H1 (cell line): ENCODE measurements around the gene KLHDC7B. TPM values are rescaled to one million over a fixed set of nuclear protein-coding genes. Genes with fewer than 3 reads are reported as not detected.

ENCODE experiments used
- CTCF ChIA-PET: fragments of 300-600 bp; sonication (Branson Sonifier 250); formaldehyde crosslinking; loops from one replicate; lab custom pipeline; 2021; ENCODE audit not compliant: partially characterized antibody; lab: Charles Lee
- POLR2A ChIA-PET: fragments of 300-600 bp; sonication (Branson Sonifier 250); formaldehyde crosslinking; loops from one replicate; lab custom pipeline; 2021; ENCODE audit warnings: inconsistent platforms; ENCODE audit not compliant: partially characterized antibody; lab: Charles Lee
- DNase-seq, 2 experiments: peaks; one replicate each; pipeline versions ENCODE4 v3.0.0 to v3.0.0-alpha.2; 2010 to 2022; ENCODE audit warnings: low spot score in 2 of 2, low read depth in 1 of 2, mixed read lengths in 1 of 2
- FAIRE-seq: peaks from 2 replicates; lab custom pipeline; 2011; peaks lifted over from hg19 to GRCh38; lab: Jason Lieb, UNC
- H2AFZ ChIP-seq: 2 replicates; pipeline ENCODE4 v1.8.1; 2012; ENCODE audit warnings: low read length, inconsistent platforms
- H2AK5ac ChIP-seq: 2 replicates; pipeline ENCODE4 v1.6.1; 2013; ENCODE audit warnings: low read depth, low read length
- H2BK120ac ChIP-seq: replicated peaks from 2 replicates; pipeline ENCODE3; 2013; ENCODE audit warnings: low read depth, low read length, inconsistent platforms
- H2BK12ac ChIP-seq: 2 replicates; pipeline ENCODE4 v1.6.1; 2013; ENCODE audit warnings: low read depth, low read length
- H2BK15ac ChIP-seq: 2 replicates; pipeline ENCODE4 v1.6.1; 2013; ENCODE audit warnings: low read length
- H2BK20ac ChIP-seq: 2 replicates; pipeline ENCODE4 v1.6.1; 2013; ENCODE audit warnings: low read length
- H2BK5ac ChIP-seq: 2 replicates; pipeline ENCODE4 v1.6.1; 2013; ENCODE audit warnings: low read depth, low read length
- H3K14ac ChIP-seq: 2 replicates; pipeline ENCODE4 v1.6.1; 2013; ENCODE audit warnings: inconsistent platforms; ENCODE audit not compliant: insufficient read length
- H3K18ac ChIP-seq: 2 replicates; pipeline ENCODE4 v1.6.1; 2013; ENCODE audit warnings: low read length; ENCODE audit errors: extremely low read depth
- H3K23ac ChIP-seq: 2 replicates; pipeline ENCODE4 v1.6.1; 2013; ENCODE audit warnings: inconsistent platforms; ENCODE audit not compliant: insufficient read length
- H3K23me2 ChIP-seq: 2 replicates; pipeline ENCODE4 v1.6.1; 2013; ENCODE audit warnings: low read depth, low read length
- H3K27ac ChIP-seq: 2 replicates; pipeline ENCODE4 v1.6.1; 2011; ENCODE audit warnings: low read depth, low read length, inconsistent platforms
- H3K27me3 ChIP-seq, 4 experiments: replicated peaks in 1 of 4; 1 replicate in 1 of 4; 2 replicates in 3 of 4; pipeline versions ENCODE4 v1.6.1 to v1.8.1; 2011 to 2013; ENCODE audit warnings: low read length in 3 of 4, mild to moderate bottlenecking in 3 of 4, inconsistent platforms in 2 of 4, mixed read lengths in 2 of 4, moderate library complexity in 1 of 4; ENCODE audit not compliant: control insufficient read depth in 3 of 4, insufficient read depth in 3 of 4; ENCODE audit errors: extremely low read depth in 1 of 4
- H3K36me3 ChIP-seq, 4 experiments: 2 replicates each; pipeline versions ENCODE4 v1.6.1 to v1.8.1; 2011 to 2013; ENCODE audit warnings: mild to moderate bottlenecking in 4 of 4, low read length in 3 of 4, moderate library complexity in 2 of 4, control low read depth in 1 of 4, inconsistent platforms in 1 of 4; ENCODE audit not compliant: insufficient read depth in 4 of 4, control insufficient read depth in 2 of 4
- H3K4ac ChIP-seq: replicated peaks from 2 replicates; pipeline ENCODE3; 2013; ENCODE audit warnings: low read length, low read depth, mixed read lengths, inconsistent platforms; ENCODE audit not compliant: insufficient read length
- H3K4me1 ChIP-seq, 4 experiments: replicated peaks in 1 of 4; 1 replicate in 1 of 4; 2 replicates in 3 of 4; pipeline versions ENCODE4 v1.6.1 to v1.8.1; 2011 to 2013; ENCODE audit warnings: low read length in 3 of 4, inconsistent platforms in 2 of 4, mixed read lengths in 1 of 4; ENCODE audit not compliant: insufficient read depth in 4 of 4, control insufficient read depth in 3 of 4
- H3K4me2 ChIP-seq, 2 experiments: 2 replicates each; pipeline versions ENCODE4 v1.6.1 to v1.8.1; 2011 to 2013; ENCODE audit warnings: low read depth in 2 of 2, low read length in 2 of 2, control low read depth in 1 of 2, inconsistent platforms in 1 of 2, mild to moderate bottlenecking in 1 of 2; ENCODE audit not compliant: insufficient read depth in 1 of 2
- H3K4me3 ChIP-seq, 4 experiments: fragments of 200-600, 300-600 bp in 1 of 4; sonication (generic), shearing (Covaris generic), sonication (Bioruptor Twin) in 1 of 4; 2 replicates each; pipeline versions ENCODE4 v1.5.1 to v1.8.1; 2011 to 2016; ENCODE audit warnings: low read length in 4 of 4, low read depth in 3 of 4, control low read depth in 2 of 4, inconsistent platforms in 2 of 4, mild to moderate bottlenecking in 2 of 4, mixed read lengths in 1 of 4, moderate library complexity in 1 of 4; ENCODE audit not compliant: insufficient read depth in 2 of 4; ENCODE audit errors: extremely low read depth in 1 of 4
- H3K56ac ChIP-seq: replicated peaks from 2 replicates; pipeline ENCODE3; 2013; ENCODE audit warnings: low read depth, mild to moderate bottlenecking, mixed read lengths, low read length, inconsistent platforms; ENCODE audit not compliant: insufficient read length
- H3K79me1 ChIP-seq: 2 replicates; pipeline ENCODE4 v1.6.1; 2013; ENCODE audit warnings: low read depth, low read length, control low read depth
- H3K79me2 ChIP-seq, 2 experiments: 2 replicates each; pipeline versions ENCODE4 v1.6.1 to v1.8.1; 2012 to 2013; ENCODE audit warnings: low read length in 2 of 2, mild to moderate bottlenecking in 2 of 2, inconsistent platforms in 1 of 2; ENCODE audit not compliant: insufficient read depth in 2 of 2, control insufficient read depth in 1 of 2
- H3K9ac ChIP-seq, 4 experiments: replicated peaks in 1 of 4; 1 replicate in 1 of 4; 2 replicates in 3 of 4; pipeline versions ENCODE4 v1.6.1 to v1.8.1; 2011 to 2013; ENCODE audit warnings: low read depth in 3 of 4, low read length in 3 of 4, control low read depth in 2 of 4, mild to moderate bottlenecking in 2 of 4, moderate library complexity in 2 of 4, inconsistent platforms in 1 of 4; ENCODE audit errors: extremely low read depth in 1 of 4
- H3K9me3 ChIP-seq, 2 experiments: 2 replicates each; pipeline versions ENCODE4 v1.6.1 to v1.8.1; 2012 to 2013; ENCODE audit warnings: mild to moderate bottlenecking in 2 of 2, moderate library complexity in 2 of 2, control low read depth in 1 of 2, inconsistent platforms in 1 of 2, low read depth in 1 of 2, low read length in 1 of 2, mixed read lengths in 1 of 2; ENCODE audit not compliant: insufficient read depth in 2 of 2
- H4K20me1 ChIP-seq, 2 experiments: replicated peaks in 1 of 2; 2 replicates each; pipeline versions ENCODE3 to v1.8.1; 2011 to 2013; ENCODE audit warnings: inconsistent platforms in 2 of 2, low read length in 2 of 2, mild to moderate bottlenecking in 1 of 2; ENCODE audit not compliant: insufficient read depth in 2 of 2, control insufficient read depth in 1 of 2
- H4K5ac ChIP-seq: 2 replicates; pipeline ENCODE4 v1.6.1; 2013; ENCODE audit warnings: low read length, low read depth, mixed read lengths, inconsistent platforms; ENCODE audit not compliant: insufficient read length
- H4K8ac ChIP-seq: 2 replicates; pipeline ENCODE4 v1.8.0; 2013; ENCODE audit warnings: mild to moderate bottlenecking, moderate library complexity, low read length, inconsistent platforms; ENCODE audit not compliant: insufficient read depth; ENCODE audit errors: extremely low read depth
- H4K91ac ChIP-seq: replicated peaks from 2 replicates; pipeline ENCODE3; 2013; ENCODE audit warnings: low read length, mixed read lengths, inconsistent platforms; ENCODE audit not compliant: insufficient read length
- CREB1 ChIP-seq: IDR thresholded peaks from 2 replicates; pipeline ENCODE4 v1.6.1; 2012; ENCODE audit warnings: inconsistent platforms
- EP300 ChIP-seq, 2 experiments: IDR thresholded peaks; 1 replicate in 1 of 2; 2 replicates in 1 of 2; pipeline ENCODE4 v1.6.1; 2011 to 2012; ENCODE audit warnings: low read depth in 2 of 2, low read length in 2 of 2, mild to moderate bottlenecking in 2 of 2, borderline replicate concordance in 1 of 2, inconsistent platforms in 1 of 2, moderate library complexity in 1 of 2
- FOSL1 ChIP-seq: IDR thresholded peaks from 2 replicates; pipeline ENCODE4 v1.6.1; 2011; ENCODE audit warnings: mild to moderate bottlenecking, low read depth, low read length, moderate library complexity; ENCODE audit not compliant: insufficient read depth
- PHF8 ChIP-seq: fragments of 200-600 bp; sonication (generic); conservative IDR thresholded peaks from 2 replicates; pipeline ENCODE4 v1.7.1; 2012; ENCODE audit warnings: low read depth, mild to moderate bottlenecking, inconsistent platforms, low read length, moderate library complexity
- POLR2A ChIP-seq, 2 experiments: IDR thresholded peaks; 1 replicate in 1 of 2; 2 replicates in 1 of 2; pipeline ENCODE4 v1.6.1; 2011; ENCODE audit warnings: low read depth in 2 of 2, low read length in 2 of 2, mild to moderate bottlenecking in 2 of 2; ENCODE audit errors: control extremely low read depth in 1 of 2
- POU5F1 ChIP-seq: IDR thresholded peaks from 2 replicates; pipeline ENCODE4 v1.6.1; 2011; ENCODE audit warnings: low read depth, mild to moderate bottlenecking, low read length, moderate library complexity
- RFX5 ChIP-seq: IDR thresholded peaks from 2 replicates; pipeline ENCODE4 v1.6.1; 2011; ENCODE audit warnings: low read depth, low read length, improper control_type of control experiment, borderline replicate concordance
- TAF1 ChIP-seq: IDR thresholded peaks from 2 replicates; pipeline ENCODE4 v1.6.1; 2011; ENCODE audit warnings: mild to moderate bottlenecking, low read depth, low read length
- TBP ChIP-seq: IDR thresholded peaks from 2 replicates; pipeline ENCODE4 v1.6.1; 2011; ENCODE audit warnings: low read depth, low read length, improper control_type of control experiment
- TCF12 ChIP-seq: IDR thresholded peaks from 2 replicates; pipeline ENCODE4 v1.6.1; 2011; ENCODE audit warnings: low read depth, mild to moderate bottlenecking, low read length
- ZNF274 ChIP-seq: IDR thresholded peaks from 2 replicates; pipeline ENCODE4 v1.7.0; 2012; ENCODE audit warnings: low read length, borderline replicate concordance; ENCODE audit errors: extremely low read depth
- WGBS, 2 experiments: shearing (Covaris generic) in 1 of 2; methylation state at CpG; one replicate each; pipeline versions ENCODE4 v1.1.6 to v1.1.7; 2013 to 2015; ENCODE audit warnings: low lambda C conversion rate in 2 of 2, mixed read lengths in 2 of 2, inconsistent platforms in 1 of 2, low coverage in 1 of 2, missing lambda C conversion rate in 1 of 2; ENCODE audit not compliant: insufficient replicate concordance in 2 of 2, insufficient coverage in 1 of 2, insufficient read length in 1 of 2; ENCODE audit errors: extremely low coverage in 1 of 2, missing lambda C conversion rate in 1 of 2; 5-methylcytosine and 5-hydroxymethylcytosine counted together
- polyA plus RNA-seq, 7 experiments: library from polyadenylated mRNA; depleted of rRNA in 3 of 7; stranded (reverse) in 5 of 7; unstranded in 2 of 7; fragments of >200 nt in 5 of 7; fragments of 200-250 nt in 2 of 7; gene quantifications; 1 replicate in 5 of 7; 2 replicates in 1 of 7; 4 replicates in 1 of 7; pipeline versions ENCODE4 v1.2.1 to v1.2.3, GENCODE V29; 2011 to 2013; ENCODE audit warnings: missing spikeins in 2 of 7, mixed read lengths in 2 of 7
- total RNA-seq: library from RNA; stranded (reverse); fragmentation: NEBNext Ultra II Directional; extraction: Animal tissue kit (Norgen Biotek cat#: 25700); gene quantifications from 2 replicates; pipeline ENCODE4 v1.2.1, GENCODE V29; 2021
- TF ChIP-seq, protein P1 (sequence below): IDR thresholded peaks from 2 replicates; pipeline ENCODE4 v1.6.1; 2012; ENCODE audit warnings: inconsistent platforms
- TF ChIP-seq, protein P2 (sequence below): IDR thresholded peaks from 2 replicates; pipeline ENCODE4 v1.6.1; 2012; ENCODE audit warnings: low read length, inconsistent platforms

KLHDC7B gene
- total and polyA plus RNA-seq, 2 of the 8 experiments (the other 6 are each of a cell fraction or from before 2014, with no cell fraction given) = not detected

DNA sequence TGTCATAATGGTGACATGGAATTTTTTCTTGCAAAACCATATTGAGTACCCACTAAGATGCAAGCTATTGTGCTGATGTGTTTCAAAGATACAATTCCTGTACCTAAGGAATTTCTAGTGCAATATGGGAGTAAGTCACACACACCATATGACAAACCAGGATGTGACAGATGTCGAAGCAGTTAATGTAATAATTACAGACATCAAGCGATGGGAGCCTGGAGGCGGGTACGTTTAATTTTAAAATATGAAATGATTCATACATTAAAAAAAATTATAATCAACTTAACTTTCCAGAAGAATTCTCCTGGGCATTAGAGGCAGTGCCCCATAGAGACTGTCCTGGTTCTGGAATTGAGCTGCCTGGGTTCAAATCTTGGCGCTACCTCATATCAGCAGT is 11.0 kb downstream of the KLHDC7B start:
- Histone ChIP-seq H3K9me3 (no peaks in the 10 kb centered on the region), H2BK5ac (no peak overlapping the region), H4K91ac (no peak overlapping the region), H4K8ac (no peak overlapping the region), H4K20me1 (no peaks in the 10 kb centered on the region), H3K79me2 (no peaks in the 10 kb centered on the region), H3K27ac (no peak overlapping the region), H3K79me1 (no peaks in the 10 kb centered on the region), H3K4ac (no peak overlapping the region), H3K56ac (no peak overlapping the region), H2AK5ac (no peak overlapping the region), H3K9ac (no peak overlapping the region), H3K23me2 (no peaks in the 10 kb centered on the region), H2BK20ac (no peak overlapping the region), H3K18ac (no peak overlapping the region), H2BK12ac (no peak overlapping the region), H3K14ac (no peak overlapping the region), H3K23ac (no peak overlapping the region), H2BK15ac (no peak overlapping the region), H4K5ac (no peak overlapping the region), H3K36me3 (no peaks in the 10 kb centered on the region), H3K4me2 (no peak overlapping the region), H2AFZ (no peak overlapping the region), H3K4me1 (peaks cover 0 to 3% (median 1%) of the 10 kb centered on the region in 4 experiments; a peak in 3 of 7 replicates), H2BK120ac (no peak overlapping the region), H3K27me3 (0 out of 7 replicates have a peak, but pooled peaks cover 0 to 2% (median 0%) of the 10 kb centered on the region in 4 experiments), H3K4me3 (no peak overlapping the region)
- DNase-seq (no peak), FAIRE-seq (no peak)
- WGBS, 2 experiments = 94% methylated on average over 5 of the region's 5 CpGs; no CpG with 5 or more reads in 1 of the 2 experiments
- CTCF ChIA-PET = interaction anchor here (1.1 to 1.6 kb wide), 3 partner anchors 9 to 64 kb away, joined by 3 to 5 read pairs (median 3); no protein-coding TSS in a partner anchor
- POLR2A ChIA-PET = interaction anchor here (1.8 to 2.9 kb wide), 2 partner anchors 10 to 21 kb away, joined by 7 to 8 read pairs; partner anchors contain the start of gene CPT1B
- no peak for TF ChIP-seq TBP
- TF ChIP-seq CREB1 = no peak
- TF ChIP-seq RFX5 = no peak
- no peak for TF ChIP-seq TAF1
- no peak for TF ChIP-seq FOSL1
- no peak for TF ChIP-seq EP300 (IDR thresholded peaks at IDR 0.05; ENCODE audit: borderline replicate concordance in 1 of 2, low read depth in 2 of 2, low read length in 2 of 2)
- TF ChIP-seq, protein P1, sequence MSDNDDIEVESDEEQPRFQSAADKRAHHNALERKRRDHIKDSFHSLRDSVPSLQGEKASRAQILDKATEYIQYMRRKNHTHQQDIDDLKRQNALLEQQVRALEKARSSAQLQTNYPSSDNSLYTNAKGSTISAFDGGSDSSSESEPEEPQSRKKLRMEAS = no peak
- TF ChIP-seq, protein P2, sequence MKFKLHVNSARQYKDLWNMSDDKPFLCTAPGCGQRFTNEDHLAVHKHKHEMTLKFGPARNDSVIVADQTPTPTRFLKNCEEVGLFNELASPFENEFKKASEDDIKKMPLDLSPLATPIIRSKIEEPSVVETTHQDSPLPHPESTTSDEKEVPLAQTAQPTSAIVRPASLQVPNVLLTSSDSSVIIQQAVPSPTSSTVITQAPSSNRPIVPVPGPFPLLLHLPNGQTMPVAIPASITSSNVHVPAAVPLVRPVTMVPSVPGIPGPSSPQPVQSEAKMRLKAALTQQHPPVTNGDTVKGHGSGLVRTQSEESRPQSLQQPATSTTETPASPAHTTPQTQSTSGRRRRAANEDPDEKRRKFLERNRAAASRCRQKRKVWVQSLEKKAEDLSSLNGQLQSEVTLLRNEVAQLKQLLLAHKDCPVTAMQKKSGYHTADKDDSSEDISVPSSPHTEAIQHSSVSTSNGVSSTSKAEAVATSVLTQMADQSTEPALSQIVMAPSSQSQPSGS = no peak
- no peak for TF ChIP-seq ZNF274
- TF ChIP-seq TCF12 = no peak
- no peak for TF ChIP-seq POU5F1
- TF ChIP-seq POLR2A (IDR thresholded peaks at IDR 0.05; ENCODE audit: control extremely low read depth in 1 of 2, low read depth in 2 of 2, low read length in 2 of 2) = no peak
- TF ChIP-seq PHF8 = no peak
